Tibial artery (tissue), 4 donors: ENCODE measurements around the gene ATAD3B.

Experiments used
- DNase-seq, 2 donors: peaks; one replicate each; pipeline ENCODE4 v3.0.0-alpha.2; 2019
- H3K27ac ChIP-seq, 2 donors: fragments of 200-600 bp; sonication (generic) in 1 of 2; 1 replicate in 1 of 2; 2 replicates in 1 of 2; pipeline ENCODE4 v1.5.1; 2018 to 2019; ENCODE audit warnings: mild to moderate bottlenecking in 1 of 2
- H3K27me3 ChIP-seq, 2 donors: fragments of 200-600 bp; sonication (generic) in 1 of 2; one replicate each; pipeline versions ENCODE4 v1.5.1 to v1.6.0; 2016 to 2019
- H3K36me3 ChIP-seq, 3 donors: fragments of 200-600 bp; sonication (generic) in 2 of 3; one replicate each; pipeline ENCODE4 v1.5.1; 2016 to 2019; ENCODE audit warnings: mild to moderate bottlenecking in 2 of 3
- H3K4me1 ChIP-seq, 4 donors: fragments of 200-600 bp; sonication (generic) in 2 of 4; 1 replicate in 3 of 4; 2 replicates in 1 of 4; pipeline ENCODE4 v1.5.1; 2016 to 2019
- H3K4me3 ChIP-seq, 2 donors: fragments of 200-600 bp; sonication (generic) in 1 of 2; 1 replicate in 1 of 2; 2 replicates in 1 of 2; pipeline ENCODE4 v1.5.1; 2018 to 2019; ENCODE audit warnings: mild to moderate bottlenecking in 2 of 2
- H3K9me3 ChIP-seq, 3 donors: fragments of 200-600 bp; sonication (generic) in 1 of 3; one replicate each; pipeline ENCODE4 v1.5.1; 2016 to 2019
- intact Hi-C: fragments of 100-400 bp; cut with DNase I; formaldehyde crosslinking; loops from one replicate; pipeline ENCODE4 v1.15.0; 2023; ENCODE audit warnings: low total_unique reads
- TF ChIP-seq, protein P1 (sequence below), 2 experiments: fragments of 200-600 bp in 1 of 2; fragments of 450-650 bp in 1 of 2; IDR thresholded peaks; one replicate each; pipeline ENCODE4 v1.5.1; 2017 to 2019; ENCODE audit warnings: antibody characterized with exemption in 2 of 2, mild to moderate bottlenecking in 1 of 2, moderate library complexity in 1 of 2

Gene ATAD3B

GRCh38 chr1:1434824-1435105 is 36.8 kb upstream of the ATAD3B start:
- Histone ChIP-seq H3K4me1 (peaks cover 4 to 89% (median 59%) of the 10 kb centered on the region in 4 donors), H3K9me3 (no peaks in the 10 kb centered on the region), H3K4me3 (peak overlapping the region in 1 of 2 donors; percentile 46), H3K27me3 (peaks cover 0 to 33% of the 10 kb centered on the region in 2 donors), H3K27ac (peak overlapping the region; percentile 74 to 81), H3K36me3 (peaks cover 0 to 10% (median 0%) of the 10 kb centered on the region in 3 donors)
- TF ChIP-seq, protein P1, sequence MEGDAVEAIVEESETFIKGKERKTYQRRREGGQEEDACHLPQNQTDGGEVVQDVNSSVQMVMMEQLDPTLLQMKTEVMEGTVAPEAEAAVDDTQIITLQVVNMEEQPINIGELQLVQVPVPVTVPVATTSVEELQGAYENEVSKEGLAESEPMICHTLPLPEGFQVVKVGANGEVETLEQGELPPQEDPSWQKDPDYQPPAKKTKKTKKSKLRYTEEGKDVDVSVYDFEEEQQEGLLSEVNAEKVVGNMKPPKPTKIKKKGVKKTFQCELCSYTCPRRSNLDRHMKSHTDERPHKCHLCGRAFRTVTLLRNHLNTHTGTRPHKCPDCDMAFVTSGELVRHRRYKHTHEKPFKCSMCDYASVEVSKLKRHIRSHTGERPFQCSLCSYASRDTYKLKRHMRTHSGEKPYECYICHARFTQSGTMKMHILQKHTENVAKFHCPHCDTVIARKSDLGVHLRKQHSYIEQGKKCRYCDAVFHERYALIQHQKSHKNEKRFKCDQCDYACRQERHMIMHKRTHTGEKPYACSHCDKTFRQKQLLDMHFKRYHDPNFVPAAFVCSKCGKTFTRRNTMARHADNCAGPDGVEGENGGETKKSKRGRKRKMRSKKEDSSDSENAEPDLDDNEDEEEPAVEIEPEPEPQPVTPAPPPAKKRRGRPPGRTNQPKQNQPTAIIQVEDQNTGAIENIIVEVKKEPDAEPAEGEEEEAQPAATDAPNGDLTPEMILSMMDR (IDR thresholded peaks at IDR 0.05): no peak
- peak in 1 of 2 donors; percentile 63 for DNase-seq
- intact Hi-C loops: no loop called here

DNA sequence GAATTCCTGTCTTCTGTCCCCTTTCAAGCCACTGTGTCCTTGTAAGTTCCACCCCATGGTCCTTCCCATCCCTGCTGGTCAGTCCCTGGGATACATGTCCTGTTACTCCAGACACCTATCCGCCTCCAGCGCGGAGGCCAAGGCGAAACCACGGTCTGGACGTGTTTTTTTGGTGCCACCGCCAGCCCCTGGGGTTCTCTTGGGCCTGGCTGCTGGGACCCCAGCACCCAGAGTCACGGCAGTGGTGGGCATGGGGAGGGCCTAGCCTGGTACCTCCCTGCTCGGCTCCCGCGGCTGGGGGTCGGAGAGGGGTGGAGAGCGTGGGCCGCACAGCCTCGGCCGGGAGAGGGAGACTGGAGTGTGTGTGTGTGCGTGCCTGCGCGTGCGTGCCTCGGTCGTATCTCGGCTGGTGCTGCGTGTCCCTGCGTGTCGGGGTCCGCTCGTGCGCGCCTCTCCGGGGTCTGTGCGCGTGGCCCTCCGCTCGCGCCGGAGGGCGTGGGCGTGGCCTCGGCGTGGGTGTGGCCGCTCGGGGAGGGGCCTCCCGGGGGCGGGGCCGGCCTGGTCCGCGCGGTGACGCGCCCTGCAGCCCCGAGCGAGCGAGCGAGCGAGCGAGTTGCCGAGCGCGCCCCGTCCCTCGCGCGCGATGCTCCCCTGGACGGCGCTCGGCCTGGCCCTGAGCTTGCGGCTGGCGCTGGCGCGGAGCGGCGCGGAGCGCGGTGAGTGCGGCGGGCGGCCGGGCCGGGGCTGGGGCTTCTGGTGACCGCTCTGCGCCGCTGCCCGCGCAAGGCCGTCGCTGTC is 36.3 kb upstream of the ATAD3B start, which contains the start of gene VWA1:
VWA1 (plus strand) TSS at position 585 of the 798 bp plus-strand sequence; CDS start at position 644, 59 bp downstream.
- H3K4me1 ChIP-seq: peaks cover 4 to 86% (median 56%) of the 10 kb centered on the region in 4 donors
- DNase-seq: peak; percentile 25 to 73
- TF ChIP-seq, protein P1 (IDR thresholded peaks at IDR 0.05): no peak
- peaks cover 0 to 36% of the 10 kb centered on the region in 2 donors for H3K27me3 ChIP-seq
- H3K36me3 ChIP-seq: peaks cover 0 to 14% (median 0%) of the 10 kb centered on the region in 3 donors
- H3K4me3 ChIP-seq: peak within 1 kb of the TSS; percentile 46 to 53
- H3K9me3 ChIP-seq: no peaks in the 10 kb centered on the region
- intact Hi-C loops: no loop called here
- H3K27ac ChIP-seq: peak within 1 kb of the TSS; percentile 74 to 81

- H3K4me1 ChIP-seq: peaks cover 4 to 86% (median 51%) of the 10 kb centered on the region in 4 donors
- peaks cover 0 to 39% of the 10 kb centered on the region in 2 donors for H3K27me3 ChIP-seq
- TF ChIP-seq, protein P1 (IDR thresholded peaks at IDR 0.05): no peak
- H3K27ac ChIP-seq: peak overlapping the region; percentile 34 to 74
- H3K4me3 ChIP-seq: peak overlapping the region; percentile 46 to 53
- intact Hi-C loops: no loop called here
- peaks cover 0 to 14% (median 0%) of the 10 kb centered on the region in 3 donors for H3K36me3 ChIP-seq
- DNase-seq: peak in 1 of 2 donors; percentile 68
- H3K9me3 ChIP-seq: no peaks in the 10 kb centered on the region
These were observed 35.5 kb upstream of the ATAD3B start for GRCh38 chr1:1435911-1436629.

DNA sequence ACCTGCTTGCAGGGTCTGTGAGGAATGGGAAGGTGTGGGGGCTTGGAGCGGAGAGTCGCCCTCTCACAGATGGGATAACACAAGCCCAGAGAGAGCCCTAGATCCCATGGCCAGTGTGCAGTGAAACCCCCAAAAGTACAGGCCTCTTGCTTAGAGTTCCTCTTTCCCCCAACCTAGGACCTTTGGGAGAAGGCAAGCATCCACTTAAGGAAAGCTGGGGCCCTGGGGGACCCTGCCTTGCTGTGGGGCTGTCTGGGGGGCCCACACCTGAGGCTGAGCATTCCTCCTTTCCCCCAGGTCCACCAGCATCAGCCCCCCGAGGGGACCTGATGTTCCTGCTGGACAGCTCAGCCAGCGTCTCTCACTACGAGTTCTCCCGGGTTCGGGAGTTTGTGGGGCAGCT is 34.9 kb upstream of the ATAD3B start:
- peak overlapping the region; percentile 46 to 53 for H3K4me3 ChIP-seq
- no peak for DNase-seq
- H3K27me3 ChIP-seq: peaks cover 0 to 41% of the 10 kb centered on the region in 2 donors
- H3K27ac ChIP-seq: no peak overlapping the region
- intact Hi-C loops: no loop called here
- peaks cover 0 to 14% (median 0%) of the 10 kb centered on the region in 3 donors for H3K36me3 ChIP-seq
- TF ChIP-seq, protein P1 (IDR thresholded peaks at IDR 0.05): no peak
- H3K9me3 ChIP-seq: no peaks in the 10 kb centered on the region
- peaks cover 3 to 86% (median 46%) of the 10 kb centered on the region in 4 donors for H3K4me1 ChIP-seq

DNA sequence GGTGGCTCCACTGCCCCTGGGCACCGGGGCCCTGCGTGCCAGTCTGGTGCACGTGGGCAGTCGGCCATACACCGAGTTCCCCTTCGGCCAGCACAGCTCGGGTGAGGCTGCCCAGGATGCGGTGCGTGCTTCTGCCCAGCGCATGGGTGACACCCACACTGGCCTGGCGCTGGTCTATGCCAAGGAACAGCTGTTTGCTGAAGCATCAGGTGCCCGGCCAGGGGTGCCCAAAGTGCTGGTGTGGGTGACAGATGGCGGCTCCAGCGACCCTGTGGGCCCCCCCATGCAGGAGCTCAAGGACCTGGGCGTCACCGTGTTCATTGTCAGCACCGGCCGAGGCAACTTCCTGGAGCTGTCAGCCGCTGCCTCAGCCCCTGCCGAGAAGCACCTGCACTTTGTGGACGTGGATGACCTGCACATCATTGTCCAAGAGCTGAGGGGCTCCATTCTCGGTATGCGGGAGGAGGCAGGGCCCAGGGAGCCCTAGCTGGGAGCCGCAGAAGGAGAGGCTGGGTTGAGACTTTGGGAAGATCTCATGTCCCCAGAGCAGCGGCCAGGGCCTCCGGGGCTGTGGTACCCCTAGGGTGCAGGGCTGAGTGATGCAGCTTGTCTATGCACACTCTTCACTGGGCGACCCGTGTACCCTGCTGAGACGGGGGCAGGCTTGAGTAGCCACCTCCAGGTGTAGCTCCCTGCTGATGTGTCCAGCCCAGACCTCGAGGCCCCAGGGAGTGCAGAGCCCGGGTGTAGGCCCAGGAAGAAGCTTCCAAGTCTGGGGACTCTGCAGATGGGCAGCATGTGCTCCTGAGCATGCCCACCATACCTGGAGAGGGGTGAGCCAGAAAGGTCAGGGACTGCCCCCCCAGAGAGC is 34.3 kb upstream of the ATAD3B start:
- no peak overlapping the region for H3K4me3 ChIP-seq
- intact Hi-C loops: no loop called here

More for the DNA sequence above, 34.3 kb upstream of the ATAD3B start:
- DNase-seq: no peak
- Histone ChIP-seq H3K36me3 (peaks cover 0 to 14% (median 0%) of the 10 kb centered on the region in 3 donors), H3K4me1 (peaks cover 0 to 80% (median 41%) of the 10 kb centered on the region in 4 donors), H3K27me3 (peaks cover 0 to 41% of the 10 kb centered on the region in 2 donors), H3K9me3 (no peaks in the 10 kb centered on the region), H3K27ac (no peak overlapping the region)
- TF ChIP-seq, protein P1 (IDR thresholded peaks at IDR 0.05): no peak
